OCI-M1 (cell line): ENCODE measurements around the gene PPP1R14C.

ENCODE experiments used
- DNase-seq: peaks from one replicate; lab custom pipeline; 2025; lab: John Stamatoyannopoulos, UW

Gene PPP1R14C

GRCh38 chr6:150271501-150272263 lies 128.8 kb downstream of the PPP1R14C start:
- peak; percentile 99 for DNase-seq

- peak; percentile 59 for DNase-seq
Observed at GRCh38 chr6:150272264-150272975, 129.6 kb downstream of the PPP1R14C start.

GRCh38 chr6:150272976-150273315 lies 130.1 kb downstream of the PPP1R14C start:
- peak; percentile 59 for DNase-seq

- DNase-seq, result peak; percentile 29
Observed at GRCh38 chr6:150273457-150274309, 130.8 kb downstream of the PPP1R14C start.

DNA sequence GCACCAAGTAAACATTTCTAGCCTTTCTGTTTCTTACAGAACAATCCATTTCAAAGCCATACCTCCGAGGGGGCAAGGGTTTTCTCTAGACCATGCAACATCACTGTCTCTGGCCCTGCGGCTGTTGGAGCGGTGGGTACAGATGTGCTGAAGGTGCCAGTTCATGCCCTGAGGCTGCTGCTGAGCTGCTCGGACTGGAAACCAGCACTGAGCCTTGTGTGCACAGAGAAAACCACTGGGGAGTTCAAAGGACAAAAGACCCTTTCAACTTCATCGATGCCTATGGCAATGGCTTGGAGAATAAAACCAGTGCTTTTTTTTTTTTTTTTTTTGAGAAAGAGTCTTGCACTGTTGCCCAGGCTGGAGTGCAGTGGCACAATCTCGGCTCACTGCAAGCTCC lies 132.6 kb downstream of the PPP1R14C start:
- DNase-seq, result no peak

GRCh38 chr6:150276168-150276936 lies 133.5 kb downstream of the PPP1R14C start:
- DNase-seq, result peak; percentile 92

DNA sequence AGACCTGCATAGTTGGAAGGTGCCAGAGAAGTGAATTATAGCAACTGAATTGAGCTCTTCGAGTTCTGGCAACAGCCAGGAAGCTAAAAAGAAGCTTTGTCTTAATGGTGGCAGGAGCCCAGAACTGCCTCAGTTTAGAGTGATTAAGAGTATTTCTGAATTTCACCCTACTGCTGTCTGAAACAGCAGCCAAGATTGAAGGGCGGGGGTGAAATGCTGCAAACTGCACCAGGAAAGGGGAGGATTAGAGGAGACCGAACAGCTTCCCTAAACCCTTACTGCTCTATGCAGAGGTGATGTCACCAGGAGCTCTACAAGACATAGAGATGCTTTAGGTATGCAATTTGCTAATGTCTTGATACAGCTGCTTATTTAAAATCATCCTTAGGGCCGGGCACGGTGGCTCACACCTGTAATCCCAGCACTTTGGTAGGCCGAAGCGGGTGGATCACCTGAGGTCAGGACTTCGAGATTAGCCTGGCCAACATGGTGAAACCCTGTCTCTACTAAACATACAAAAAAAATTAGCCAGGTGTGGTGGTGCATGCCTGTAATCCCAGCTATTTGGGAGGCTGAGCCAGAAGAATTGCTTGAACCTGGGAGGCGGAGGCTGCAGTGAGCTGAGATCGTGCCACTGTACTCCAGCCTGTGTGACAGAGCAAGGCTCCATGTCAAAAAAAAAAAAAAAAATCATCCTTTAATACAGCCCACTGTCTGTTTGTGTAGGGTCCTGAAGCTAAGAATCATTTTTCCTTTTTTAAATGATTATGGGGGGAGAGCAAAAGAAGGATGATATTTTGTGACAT lies 134.3 kb downstream of the PPP1R14C start:
- peak; percentile 46 for DNase-seq

- no peak for DNase-seq
Observed at GRCh38 chr6:150279533-150279932, 136.7 kb downstream of the PPP1R14C start.

- DNase-seq, result peak; percentile 65
Observed at GRCh38 chr6:150280703-150281102, 137.9 kb downstream of the PPP1R14C start.

DNA sequence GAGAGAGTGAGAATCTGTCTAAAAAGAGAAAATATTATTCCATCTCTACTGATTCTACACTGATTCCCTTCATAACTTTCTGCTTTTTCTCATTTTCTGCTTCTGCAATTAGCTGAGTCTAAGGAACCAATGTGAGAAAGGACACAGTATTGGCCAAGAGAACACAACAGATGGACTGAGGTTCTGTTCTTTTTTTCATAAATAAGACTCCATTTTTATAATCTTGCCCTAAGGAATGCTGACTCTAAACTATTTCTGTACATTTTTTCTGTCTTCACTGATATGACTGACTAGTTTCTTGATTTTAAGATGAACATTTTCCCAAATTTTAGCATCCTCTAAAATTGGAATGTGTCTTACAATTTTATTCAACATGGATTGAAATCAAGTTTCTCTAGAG lies 138.9 kb downstream of the PPP1R14C start:
- no peak for DNase-seq

GRCh38 chr6:150282806-150283205 lies 140.0 kb downstream of the PPP1R14C start:
- DNase-seq, result no peak

DNA sequence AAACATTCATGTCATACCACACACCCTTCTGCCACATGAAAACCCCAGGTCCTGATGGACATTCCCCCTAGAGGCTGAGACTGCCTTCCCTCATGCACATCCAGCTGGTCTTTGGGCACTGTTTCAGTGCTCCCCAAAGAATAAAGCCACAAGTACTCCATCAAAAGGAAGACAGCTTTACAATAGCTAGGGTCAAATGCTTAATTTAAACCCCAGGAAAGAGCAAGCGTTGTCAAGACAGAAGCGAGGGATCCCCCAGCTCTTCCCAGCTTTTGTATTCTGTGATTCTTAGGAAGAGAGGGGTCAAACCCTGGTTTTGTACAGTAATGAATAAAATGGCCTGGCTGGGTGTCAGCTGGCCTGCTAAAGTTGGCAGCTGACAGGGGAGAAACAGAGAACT lies 143.6 kb downstream of the PPP1R14C start:
- no peak for DNase-seq

- no peak for DNase-seq
Observed at GRCh38 chr6:150286912-150287311, 144.1 kb downstream of the PPP1R14C start.

DNA sequence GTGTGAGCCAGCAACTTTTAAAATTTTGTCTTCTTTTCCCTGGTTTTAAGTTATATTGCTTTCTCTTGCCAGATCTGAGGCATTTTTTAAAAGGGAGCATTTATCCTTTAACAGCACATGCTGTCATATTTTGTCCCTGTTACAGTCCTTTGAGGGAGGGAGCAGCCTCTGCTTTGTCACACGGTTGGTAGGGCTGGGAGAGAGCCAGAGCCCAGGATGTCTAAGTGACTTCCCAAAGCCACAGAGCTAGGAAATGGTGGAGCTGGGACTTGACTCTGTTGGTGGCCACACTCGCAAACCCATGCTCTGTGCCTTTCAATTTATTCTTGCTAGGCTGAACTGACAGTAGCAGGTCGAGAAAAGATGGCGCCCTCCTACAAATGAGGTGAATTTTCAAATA lies 145.6 kb downstream of the PPP1R14C start:
- no peak for DNase-seq

GRCh38 chr6:150289454-150290071 lies 146.7 kb downstream of the PPP1R14C start:
- no peak for DNase-seq

GRCh38 chr6:150290429-150290828 lies 147.6 kb downstream of the PPP1R14C start:
- no peak for DNase-seq

GRCh38 chr6:150291968-150292710 lies 149.3 kb downstream of the PPP1R14C start:
- no peak for DNase-seq

DNA sequence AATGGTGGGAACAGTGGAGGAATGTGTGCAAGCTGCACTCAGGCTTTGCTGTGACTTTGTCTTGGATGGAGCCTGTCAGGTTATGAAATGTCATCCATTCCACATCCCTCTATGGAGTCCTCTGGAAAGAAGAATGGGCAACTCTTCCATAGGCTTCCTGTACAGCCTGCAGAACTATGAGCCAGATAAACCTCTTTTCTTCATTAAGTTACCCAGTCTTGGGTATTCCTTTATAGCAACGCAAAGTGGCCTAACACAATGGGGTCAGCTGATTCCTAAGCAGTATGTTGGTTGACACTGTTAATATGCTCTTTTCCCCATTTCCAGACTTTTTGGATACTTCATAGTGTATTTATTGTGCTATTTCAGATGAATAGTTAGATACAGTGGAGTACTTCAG lies 150.2 kb downstream of the PPP1R14C start:
- DNase-seq, result no peak

GRCh38 chr6:150293423-150294173 lies 150.8 kb downstream of the PPP1R14C start:
- DNase-seq, result peak; percentile 92
